ENCODE measurements around the gene RPN2. TPM values are rescaled to one million over a fixed set of nuclear protein-coding genes. Genes with fewer than 3 reads are reported as not detected.

The RPN2 gene
- total RNA-seq, 4 donors from 2014 or later, result 74.4 to 161 (median 107) TPM

- Histone ChIP-seq H3K27me3 (no peaks in the 10 kb centered on the region), H3K36me3 (no peaks in the 10 kb centered on the region), H3K9me3 (no peaks in the 10 kb centered on the region), H3K4me1 (no peaks in the 10 kb centered on the region), H3K27ac (no peak overlapping the region), H3K4me3 (no peak overlapping the region)
- DNase-seq, result no peak
- TF ChIP-seq POLR2A (IDR thresholded peaks at IDR 0.05), result no peak
- TF ChIP-seq, protein P1, sequence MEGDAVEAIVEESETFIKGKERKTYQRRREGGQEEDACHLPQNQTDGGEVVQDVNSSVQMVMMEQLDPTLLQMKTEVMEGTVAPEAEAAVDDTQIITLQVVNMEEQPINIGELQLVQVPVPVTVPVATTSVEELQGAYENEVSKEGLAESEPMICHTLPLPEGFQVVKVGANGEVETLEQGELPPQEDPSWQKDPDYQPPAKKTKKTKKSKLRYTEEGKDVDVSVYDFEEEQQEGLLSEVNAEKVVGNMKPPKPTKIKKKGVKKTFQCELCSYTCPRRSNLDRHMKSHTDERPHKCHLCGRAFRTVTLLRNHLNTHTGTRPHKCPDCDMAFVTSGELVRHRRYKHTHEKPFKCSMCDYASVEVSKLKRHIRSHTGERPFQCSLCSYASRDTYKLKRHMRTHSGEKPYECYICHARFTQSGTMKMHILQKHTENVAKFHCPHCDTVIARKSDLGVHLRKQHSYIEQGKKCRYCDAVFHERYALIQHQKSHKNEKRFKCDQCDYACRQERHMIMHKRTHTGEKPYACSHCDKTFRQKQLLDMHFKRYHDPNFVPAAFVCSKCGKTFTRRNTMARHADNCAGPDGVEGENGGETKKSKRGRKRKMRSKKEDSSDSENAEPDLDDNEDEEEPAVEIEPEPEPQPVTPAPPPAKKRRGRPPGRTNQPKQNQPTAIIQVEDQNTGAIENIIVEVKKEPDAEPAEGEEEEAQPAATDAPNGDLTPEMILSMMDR (IDR thresholded peaks at IDR 0.05), result no peak
- intact Hi-C loops (cut with DNase I; ENCODE audit: low total_unique reads), result no loop called here
Observed at GRCh38 chr20:37260923-37261322, 81.8 kb downstream of the RPN2 start.

- Histone ChIP-seq H3K36me3 (no peaks in the 10 kb centered on the region), H3K4me3 (no peak within 1 kb of the TSS), H3K27me3 (no peaks in the 10 kb centered on the region), H3K27ac (no peak within 1 kb of the TSS), H3K4me1 (no peaks in the 10 kb centered on the region), H3K9me3 (no peaks in the 10 kb centered on the region)
- TF ChIP-seq, protein P1 (IDR thresholded peaks at IDR 0.05), result no peak
- TF ChIP-seq POLR2A (IDR thresholded peaks at IDR 0.05), result no peak
- intact Hi-C loops (cut with DNase I; ENCODE audit: low total_unique reads), result no loop called here
- no peak for DNase-seq
Observed at GRCh38 chr20:37261714-37262113, 82.6 kb downstream of the RPN2 start, which contains the start of gene GHRH. Gene GHRH (minus strand): TSS chr20:37261814. CDS start chr20:37256889, 4,925 bp downstream.

DNA sequence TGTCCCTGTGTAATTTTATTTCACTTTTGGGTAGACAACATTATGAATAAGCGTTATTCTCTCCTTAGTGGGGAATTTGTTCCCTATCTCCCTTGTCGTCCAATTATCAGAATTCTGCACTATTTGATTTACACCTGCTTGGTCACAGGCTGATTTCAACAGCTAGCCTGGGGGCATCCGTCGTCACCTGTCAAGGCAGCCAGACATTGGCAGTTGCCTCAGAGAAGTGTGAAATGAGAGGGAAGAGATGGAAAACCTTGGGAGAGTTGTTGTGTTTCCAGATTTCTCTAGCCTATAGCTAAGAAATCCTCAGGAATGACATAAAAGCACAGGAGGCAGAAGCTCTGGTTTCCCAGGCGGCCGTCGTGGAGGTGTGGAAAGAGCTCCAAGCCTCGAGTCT, 83.4 kb downstream of the RPN2 start:
- TF ChIP-seq POLR2A (IDR thresholded peaks at IDR 0.05), result no peak
- TF ChIP-seq, protein P1 (IDR thresholded peaks at IDR 0.05), result no peak
- H3K27ac ChIP-seq, result no peak overlapping the region
- no peaks in the 10 kb centered on the region for H3K9me3 ChIP-seq
- DNase-seq, result no peak
- H3K27me3 ChIP-seq, result no peaks in the 10 kb centered on the region
- intact Hi-C loops (cut with DNase I; ENCODE audit: low total_unique reads), result no loop called here
- no peaks in the 10 kb centered on the region for H3K36me3 ChIP-seq
- H3K4me1 ChIP-seq, result no peaks in the 10 kb centered on the region
- H3K4me3 ChIP-seq, result no peak overlapping the region

- intact Hi-C loops (cut with DNase I; ENCODE audit: low total_unique reads), result no loop called here
- Histone ChIP-seq H3K9me3 (no peaks in the 10 kb centered on the region), H3K27me3 (no peaks in the 10 kb centered on the region), H3K4me1 (no peaks in the 10 kb centered on the region), H3K27ac (no peak overlapping the region), H3K4me3 (no peak overlapping the region), H3K36me3 (no peaks in the 10 kb centered on the region)
- TF ChIP-seq, protein P1 (IDR thresholded peaks at IDR 0.05), result no peak
- TF ChIP-seq POLR2A (IDR thresholded peaks at IDR 0.05), result no peak
- DNase-seq, result no peak
Observed at GRCh38 chr20:37263686-37264085, 84.6 kb downstream of the RPN2 start.

DNA sequence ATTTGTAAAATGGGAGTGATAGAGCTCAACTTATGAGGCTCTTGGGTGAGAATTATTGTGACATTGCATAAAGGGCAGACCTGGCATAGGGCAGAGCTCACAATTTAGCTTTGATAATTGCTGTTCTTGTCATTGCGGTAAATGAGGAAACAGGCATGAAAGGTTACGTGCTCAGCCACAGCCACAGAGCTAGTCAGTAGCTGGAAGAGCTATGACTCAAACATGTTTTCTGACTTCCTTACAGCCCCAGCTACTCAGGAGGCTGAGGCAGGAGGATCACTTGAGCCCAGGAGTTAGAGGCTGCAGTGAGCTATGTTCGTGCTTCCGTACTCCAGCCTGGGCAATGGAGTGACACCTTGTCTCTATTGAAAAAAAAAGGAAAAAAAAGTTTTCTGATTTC, 86.0 kb downstream of the RPN2 start:
- no peak overlapping the region for H3K27ac ChIP-seq
- TF ChIP-seq, protein P1 (IDR thresholded peaks at IDR 0.05), result no peak
- no peak for TF ChIP-seq POLR2A (IDR thresholded peaks at IDR 0.05)
- no peaks in the 10 kb centered on the region for H3K4me1 ChIP-seq
- intact Hi-C loops (cut with DNase I; ENCODE audit: low total_unique reads), result no loop called here
- H3K4me3 ChIP-seq, result no peak overlapping the region
- H3K27me3 ChIP-seq, result no peaks in the 10 kb centered on the region
- H3K9me3 ChIP-seq, result no peaks in the 10 kb centered on the region
- no peaks in the 10 kb centered on the region for H3K36me3 ChIP-seq
- DNase-seq, result no peak

All from uterus (tissue), 4 donors.